GM23248 (cell line): ENCODE data around the gene LRRC3. TPM values are rescaled to one million over a fixed set of nuclear protein-coding genes. Genes with fewer than 3 reads are reported as not detected.

Source experiments
- DNase-seq: peaks from one replicate; pipeline ENCODE4 v3.0.0-alpha.2; 2015
- H2AFZ ChIP-seq: fragments of 200-600 bp; sonication (generic); 2 replicates; pipeline ENCODE4 v1.6.1; 2016; ENCODE audit warnings: antibody characterized with exemption
- H3F3A ChIP-seq: fragments of 200-600 bp; sonication (generic); 2 replicates; pipeline ENCODE4 v1.6.1; 2016; ENCODE audit warnings: mild to moderate bottlenecking, antibody characterized with exemption, mixed run types; ENCODE audit not compliant: insufficient read depth
- H3K27ac ChIP-seq: fragments of 200-600 bp; sonication (generic); 2 replicates; pipeline ENCODE4 v1.5.1; 2016; ENCODE audit warnings: mild to moderate bottlenecking
- H3K27me3 ChIP-seq: fragments of 200-600 bp; sonication (generic); replicated peaks from 2 replicates; pipeline ENCODE4 v1.6.1; 2016; ENCODE audit warnings: mild to moderate bottlenecking; ENCODE audit not compliant: insufficient read depth
- H3K36me3 ChIP-seq: fragments of 200-600 bp; sonication (generic); 2 replicates; pipeline ENCODE4 v1.6.1; 2016; ENCODE audit warnings: low read depth, mild to moderate bottlenecking
- H3K4me1 ChIP-seq: fragments of 200-600 bp; sonication (generic); 2 replicates; pipeline ENCODE4 v1.6.1; 2016; ENCODE audit warnings: mild to moderate bottlenecking; ENCODE audit not compliant: insufficient read depth
- H3K4me2 ChIP-seq: fragments of 200-600 bp; sonication (generic); one replicate; pipeline ENCODE4 v1.6.1; 2016; ENCODE audit warnings: mild to moderate bottlenecking; ENCODE audit not compliant: unreplicated experiment
- H3K4me3 ChIP-seq: fragments of 200-600 bp; sonication (generic); 2 replicates; pipeline ENCODE4 v1.5.1; 2016; ENCODE audit warnings: mild to moderate bottlenecking
- H3K79me2 ChIP-seq: fragments of 200-600 bp; sonication (generic); 2 replicates; pipeline ENCODE4 v1.6.1; 2016; ENCODE audit warnings: mild to moderate bottlenecking; ENCODE audit not compliant: insufficient read depth
- H3K9ac ChIP-seq: fragments of 200-600 bp; sonication (generic); 2 replicates; pipeline ENCODE4 v1.6.1; 2016; ENCODE audit warnings: mild to moderate bottlenecking
- H3K9me2 ChIP-seq: fragments of 200-600 bp; sonication (generic); 2 replicates; pipeline ENCODE4 v1.6.1; 2016; ENCODE audit warnings: mixed run types, mild to moderate bottlenecking, moderate library complexity; ENCODE audit not compliant: insufficient read depth
- H3K9me3 ChIP-seq: fragments of 200-600 bp; sonication (generic); one replicate; pipeline ENCODE4 v1.6.1; 2017; ENCODE audit warnings: low read depth
- H4K20me1 ChIP-seq: fragments of 200-600 bp; sonication (generic); 2 replicates; pipeline ENCODE4 v1.6.0; 2016; ENCODE audit not compliant: insufficient read depth
- EZH2 ChIP-seq: fragments of 200-600 bp; sonication (generic); IDR thresholded peaks from 2 replicates; pipeline ENCODE4 v1.6.1; 2018; ENCODE audit warnings: antibody characterized with exemption, mild to moderate bottlenecking; ENCODE audit not compliant: insufficient read depth, poor library complexity, severe bottlenecking
- EZH2phosphoT487 ChIP-seq: fragments of 200-600 bp; sonication (generic); IDR thresholded peaks from 2 replicates; pipeline ENCODE4 v1.6.1; 2018; ENCODE audit warnings: antibody characterized with exemption, moderate library complexity, mild to moderate bottlenecking, low read depth; ENCODE audit not compliant: insufficient read depth
- WGBS, 2 experiments: methylation state at CpG; one replicate each; pipeline ENCODE4 v1.1.6; 2015 to 2017; ENCODE audit warnings: low lambda C conversion rate in 2 of 2, low coverage in 1 of 2; ENCODE audit errors: missing lambda C conversion rate in 2 of 2; 5-methylcytosine and 5-hydroxymethylcytosine counted together
- in situ Hi-C: fragments of 300-500 bp; cut with MboI; formaldehyde crosslinking; loops from 2 replicates; pipeline ENCODE4 v1.15.0; 2020
- polyA plus RNA-seq: library from polyadenylated mRNA; unstranded; fragments of >200 nt; fragmentation: Nextera tagmentation; extraction: Ambion mirVana; gene quantifications from 2 replicates; pipeline ENCODE4 v1.2.1, GENCODE V29; 2016
- total RNA-seq: library from RNA; depleted of rRNA; stranded (reverse); fragments of >200 nt; shearing (Covaris generic); gene quantifications from 2 replicates; pipeline ENCODE4 v1.2.3, GENCODE V29; 2014

The LRRC3 gene
- total and polyA plus RNA-seq, 2 experiments from 2014 or later = 0.29 to 0.32 TPM

- Histone ChIP-seq H3K27ac (no peak overlapping the region), H3K4me2 (no peak overlapping the region), H3K4me1 (no peaks in the 10 kb centered on the region), H3K36me3 (no peaks in the 10 kb centered on the region), H4K20me1 (no peaks in the 10 kb centered on the region), H3K9me3 (no peaks in the 10 kb centered on the region), H3K27me3 (peaks cover 6% of the 10 kb centered on the region; the same call in 1 of the 2 replicates), H3K4me3 (no peak overlapping the region), H3K9me2 (no peaks in the 10 kb centered on the region), H3F3A (no peaks in the 10 kb centered on the region), H3K79me2 (no peaks in the 10 kb centered on the region), H2AFZ (no peak overlapping the region), H3K9ac (no peak overlapping the region)
- DNase-seq = peak; percentile 53
- in situ Hi-C loops = no loop called here
- TF ChIP-seq EZH2phosphoT487 (no peak), EZH2 (no peak)
- 7 to 15% methylated on average over 4 of the region's 4 CpGs for WGBS, 2 experiments
Observed at GRCh38 chr21:44487831-44488230, 32.5 kb downstream of the LRRC3 start.

DNA sequence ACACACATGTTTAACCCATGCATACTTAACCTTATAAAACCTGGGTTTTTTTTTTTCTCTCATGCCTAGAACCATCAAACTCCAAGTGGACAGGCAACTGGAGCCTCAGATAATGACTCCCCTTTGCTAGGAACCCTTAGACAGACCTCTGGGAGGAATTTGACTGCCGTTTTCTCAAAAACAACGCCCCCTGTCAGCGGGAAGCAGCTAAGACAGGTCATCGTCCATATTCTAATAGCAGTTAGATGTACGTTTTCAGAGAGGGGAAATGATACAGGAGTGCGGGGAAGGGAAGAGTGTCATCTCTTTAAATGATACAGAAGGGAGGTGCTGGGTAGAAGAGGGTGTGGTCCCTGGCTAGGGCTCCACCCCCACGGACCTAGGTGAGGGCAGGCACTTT, 34.7 kb downstream of the LRRC3 start:
- TF ChIP-seq EZH2 (no peak), EZH2phosphoT487 (no peak)
- no peaks in the 10 kb centered on the region for H3F3A ChIP-seq
- no peak overlapping the region for H3K4me2 ChIP-seq
- no peak for DNase-seq
- no peaks in the 10 kb centered on the region for H4K20me1 ChIP-seq
- in situ Hi-C loops = no loop called here
- no peaks in the 10 kb centered on the region for H3K79me2 ChIP-seq
- H3K4me1 ChIP-seq = no peaks in the 10 kb centered on the region
- no peak overlapping the region for H3K9ac ChIP-seq
- no peaks in the 10 kb centered on the region for H3K9me3 ChIP-seq
- H3K27me3 ChIP-seq = no peaks in the 10 kb centered on the region
- no peaks in the 10 kb centered on the region for H3K9me2 ChIP-seq
- no peak overlapping the region for H3K4me3 ChIP-seq
- H3K36me3 ChIP-seq = no peaks in the 10 kb centered on the region
- WGBS, 2 experiments = 31 to 35% methylated on average over 7 of the region's 7 CpGs
- no peak overlapping the region for H3K27ac ChIP-seq
- H2AFZ ChIP-seq = no peak overlapping the region

GRCh38 chr21:44490405-44490804, 35.1 kb downstream of the LRRC3 start:
- Histone ChIP-seq H3K27me3 (no peaks in the 10 kb centered on the region; the same call in 1 of the 2 replicates), H3K4me2 (no peak overlapping the region), H3K4me1 (no peaks in the 10 kb centered on the region), H3K9me3 (no peaks in the 10 kb centered on the region), H2AFZ (no peak overlapping the region), H3K27ac (no peak overlapping the region), H3K79me2 (no peaks in the 10 kb centered on the region), H3F3A (no peaks in the 10 kb centered on the region), H3K36me3 (no peaks in the 10 kb centered on the region), H3K4me3 (no peak overlapping the region), H3K9ac (no peak overlapping the region), H4K20me1 (no peaks in the 10 kb centered on the region), H3K9me2 (no peaks in the 10 kb centered on the region)
- TF ChIP-seq EZH2 = no peak
- TF ChIP-seq EZH2phosphoT487 = no peak
- WGBS, 2 experiments = 81 to 85% methylated on average over 19 of the region's 19 CpGs
- in situ Hi-C loops = no loop called here
- no peak for DNase-seq

DNA sequence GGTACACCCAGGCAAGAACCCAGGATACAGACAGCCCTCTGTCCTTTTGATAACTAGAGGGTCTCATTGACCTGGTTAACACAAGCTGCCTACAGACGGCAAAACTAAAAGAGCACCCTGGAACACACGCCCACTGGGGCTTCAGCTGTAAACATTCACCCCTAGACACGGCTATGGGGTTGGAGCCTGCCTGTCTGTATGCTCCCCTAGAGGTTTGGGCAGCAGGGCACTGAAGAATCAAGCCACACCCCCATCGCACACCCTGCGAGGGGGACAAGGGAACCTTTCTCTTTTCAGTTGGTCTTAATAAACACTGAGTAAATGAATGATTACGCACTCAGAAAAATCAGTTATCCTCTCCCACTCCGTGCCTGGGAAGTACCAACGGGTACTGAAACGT, 35.5 kb downstream of the LRRC3 start:
- Histone ChIP-seq H3K79me2 (no peaks in the 10 kb centered on the region), H3K9me2 (no peaks in the 10 kb centered on the region), H3K36me3 (no peaks in the 10 kb centered on the region), H3K9me3 (no peaks in the 10 kb centered on the region), H3K4me1 (no peaks in the 10 kb centered on the region), H3K9ac (no peak overlapping the region), H3F3A (no peaks in the 10 kb centered on the region), H4K20me1 (no peaks in the 10 kb centered on the region), H3K4me3 (no peak overlapping the region), H3K4me2 (no peak overlapping the region), H2AFZ (no peak overlapping the region), H3K27me3 (no peaks in the 10 kb centered on the region; the same call in 1 of the 2 replicates), H3K27ac (no peak overlapping the region)
- in situ Hi-C loops = no loop called here
- TF ChIP-seq EZH2 = no peak
- TF ChIP-seq EZH2phosphoT487 = no peak
- WGBS, 2 experiments = 67 to 75% methylated on average over 9 of the region's 9 CpGs
- DNase-seq = no peak
